Measurements from ENCODE around the gene TMEM205. TPM values are rescaled to one million over a fixed set of nuclear protein-coding genes. Genes with fewer than 3 reads are reported as not detected.

Gene TMEM205
- total and polyA plus RNA-seq, 2 of the 8 experiments (the other 6 are each of a cell fraction or from before 2014, with no cell fraction given) = 73.5 to 423 TPM

- Histone ChIP-seq H3K27me3 (replicated peaks in 1 of 4; ENCODE audit: control insufficient read depth in 3 of 4, extremely low read depth in 1 of 4, insufficient read depth in 3 of 4, low read length in 3 of 4) (peaks cover 0 to 13% (median 10%) of the 10 kb centered on the region in 4 experiments; a peak in 3 of 7 replicates), H3K18ac (ENCODE audit: extremely low read depth, low read length) (no peak within 1 kb of the TSS; the same call in 1 of the 2 replicates), H3K9ac (replicated peaks in 1 of 4; ENCODE audit: extremely low read depth in 1 of 4, low read depth in 3 of 4, low read length in 3 of 4) (peak within 1 kb of the TSS in 2 of 4 experiments; percentile 18 to 75; a peak in 2 of 7 replicates), H3K23ac (ENCODE audit: insufficient read length) (no peak within 1 kb of the TSS), H3K4me1 (replicated peaks in 1 of 4; ENCODE audit: control insufficient read depth in 3 of 4, insufficient read depth in 4 of 4, low read length in 3 of 4) (peaks cover 0 to 10% (median 8%) of the 10 kb centered on the region in 4 experiments; a peak in 6 of 7 replicates), H3K23me2 (ENCODE audit: low read depth, low read length) (peaks cover 11% of the 10 kb centered on the region; the same call in 1 of the 2 replicates), H3K14ac (ENCODE audit: insufficient read length) (no peak within 1 kb of the TSS), H3K56ac (replicated peaks; ENCODE audit: insufficient read length, low read depth, low read length) (no peak within 1 kb of the TSS), H2BK15ac (ENCODE audit: low read length) (peak within 1 kb of the TSS; percentile 98), H2BK12ac (ENCODE audit: low read depth, low read length) (peak within 1 kb of the TSS; percentile 90), H3K4me2 (ENCODE audit: insufficient read depth in 1 of 2, low read depth in 2 of 2, low read length in 2 of 2) (peak within 1 kb of the TSS; percentile 61 to 94), H3K9me3 (ENCODE audit: insufficient read depth in 2 of 2, low read depth in 1 of 2, low read length in 1 of 2) (no peaks in the 10 kb centered on the region), H3K79me1 (ENCODE audit: low read depth, low read length) (peaks cover 3% of the 10 kb centered on the region; the same call in 1 of the 2 replicates), H2BK5ac (ENCODE audit: low read depth, low read length) (peak within 1 kb of the TSS; percentile 85; the same call in 1 of the 2 replicates), H4K8ac (ENCODE audit: extremely low read depth, insufficient read depth, low read length) (no peak within 1 kb of the TSS), H4K91ac (replicated peaks; ENCODE audit: insufficient read length, low read length) (no peak within 1 kb of the TSS), H3K4me3 (ENCODE audit: extremely low read depth in 1 of 4, insufficient read depth in 2 of 4, low read depth in 3 of 4, low read length in 4 of 4) (peak within 1 kb of the TSS; percentile 22 to 61 (median 36); a peak in 7 of 8 replicates), H3K27ac (ENCODE audit: low read depth, low read length) (no peak within 1 kb of the TSS), H3K36me3 (ENCODE audit: control insufficient read depth in 2 of 4, insufficient read depth in 4 of 4, low read length in 3 of 4) (no peaks in the 10 kb centered on the region), H2AK5ac (ENCODE audit: low read depth, low read length) (peak within 1 kb of the TSS; percentile 97), H3K79me2 (ENCODE audit: control insufficient read depth in 1 of 2, insufficient read depth in 2 of 2, low read length in 2 of 2) (no peaks in the 10 kb centered on the region), H2AFZ (ENCODE audit: low read length) (no peak within 1 kb of the TSS), H2BK20ac (ENCODE audit: low read length) (peak within 1 kb of the TSS; percentile 61; the same call in 1 of the 2 replicates), H4K5ac (ENCODE audit: insufficient read length, low read depth, low read length) (no peak within 1 kb of the TSS), H4K20me1 (replicated peaks in 1 of 2; ENCODE audit: control insufficient read depth in 1 of 2, insufficient read depth in 2 of 2, low read length in 2 of 2) (peaks cover 0 to 5% of the 10 kb centered on the region in 2 experiments), H3K4ac (replicated peaks; ENCODE audit: insufficient read length, low read depth, low read length) (no peak within 1 kb of the TSS), H2BK120ac (replicated peaks; ENCODE audit: low read depth, low read length) (no peak within 1 kb of the TSS)
- POLR2A ChIA-PET (ENCODE audit: partially characterized antibody) = interaction anchor here (1.8 kb wide), 1 partner anchor 14 kb away, joined by 6 read pairs; no protein-coding TSS in a partner anchor
- 29% methylated on average over 20 of the region's 62 CpGs; no CpG with 5 or more reads in 1 of the 2 experiments for WGBS, 2 experiments (ENCODE audit: extremely low coverage in 1 of 2, insufficient coverage in 1 of 2, insufficient read length in 1 of 2, insufficient replicate concordance in 2 of 2, low coverage in 1 of 2, low lambda C conversion rate in 2 of 2, missing lambda C conversion rate in 1 of 2)
- FAIRE-seq = peak; percentile 7
- peak; percentile 77 to 99 for DNase-seq (ENCODE audit: low read depth in 1 of 2, low spot score in 2 of 2)
- CTCF ChIA-PET (ENCODE audit: partially characterized antibody) = no interaction called here
- TF ChIP-seq CTBP2 (IDR thresholded peaks at IDR 0.05; ENCODE audit: borderline replicate concordance, insufficient read depth, insufficient read length, low read length) (no peak), KDM4A (IDR thresholded peaks at IDR 0.05; ENCODE audit: low read depth, low read length, severe bottlenecking) (peak; percentile 45), SIRT6 (IDR thresholded peaks at IDR 0.05; ENCODE audit: low read length) (no peak), EP300 (IDR thresholded peaks at IDR 0.05; ENCODE audit: borderline replicate concordance in 1 of 2, low read depth in 2 of 2, low read length in 2 of 2) (no peak), CTCF (IDR thresholded peaks at IDR 0.05; ENCODE audit: control extremely low read depth in 1 of 3, insufficient read depth in 1 of 3, low read depth in 1 of 3, low read length in 3 of 3) (no peak), CBX8 (IDR thresholded peaks at IDR 0.05; ENCODE audit: borderline replicate concordance, low read depth, low read length) (no peak), CHD2 (IDR thresholded peaks at IDR 0.05; ENCODE audit: low read length) (no peak)
Observed at GRCh38 chr19:11355160-11356073, 9.3 kb upstream of the TMEM205 start, which contains the start of gene PLPPR2. PLPPR2 (plus strand) TSS chr19:11355432; CDS start chr19:11357674, 2,242 bp downstream.
